ENCODE data around the gene IDE. TPM values are rescaled to one million over a fixed set of nuclear protein-coding genes. Genes with fewer than 3 reads are reported as not detected.
A peak's percentile ranks its signal among the peaks of the same experiment; 100 is the strongest.
"Not testable (repeated sequence)": the region's sequence is repeated elsewhere in the genome, so short reads cannot be mapped to it uniquely, and the experiment has no call there.

The IDE gene
- total and polyA plus RNA-seq, 2 donors (not counting 1 experiment from before 2014, with no cell fraction given) = 7.7 to 40.9 TPM

DNA sequence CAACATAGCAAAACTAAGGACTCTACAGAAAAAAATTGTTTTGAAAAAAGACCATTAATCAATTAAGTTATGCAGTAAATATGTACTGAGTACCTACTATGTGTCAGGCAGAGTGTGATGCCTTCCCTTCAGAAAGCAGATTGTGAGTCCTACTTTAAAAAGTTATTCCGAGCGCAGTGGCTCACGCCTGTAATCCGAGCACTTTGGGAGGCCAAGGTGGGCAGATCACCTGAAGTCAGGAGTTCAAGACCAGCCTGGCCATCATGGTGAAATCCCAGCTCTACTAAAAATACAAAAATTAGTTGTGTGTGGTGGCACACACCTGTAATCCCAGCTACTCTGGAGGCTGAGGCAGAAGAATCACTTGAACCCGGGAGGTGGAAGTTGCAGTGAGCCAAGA, 4.2 kb downstream of the IDE start:
- 100% methylated on average over 4 of the region's 5 CpGs for WGBS (ENCODE audit: insufficient coverage)
- H3K79me2 ChIP-seq (ENCODE audit: control insufficient read depth, insufficient read depth, low read length) = peaks cover 37% of the 10 kb centered on the region
- POLR2A ChIA-PET = interaction anchor here (0.5 kb wide), 1 partner anchor 25 kb away, joined by 5 read pairs; no protein-coding TSS in a partner anchor

GRCh38 chr10:92569071-92569470, 4.8 kb downstream of the IDE start:
- H3K27ac Mint-ChIP-seq = peak overlapping the region; percentile 28
- WGBS (ENCODE audit: insufficient coverage) = 100% methylated on average over 2 of the region's 2 CpGs
- no peak overlapping the region for H3K4me3 Mint-ChIP-seq
- DNase-seq (no peak), ATAC-seq (ENCODE audit: low read depth) (no peak)
- intact Hi-C loops (cut with micrococcal nuclease) = no loop called here
- H3K9me3 Mint-ChIP-seq (ENCODE audit: insufficient read depth) = no peaks in the 10 kb centered on the region
- H3K4me2 ChIP-seq (replicated peaks; ENCODE audit: low read depth, low read length, poor library complexity, severe bottlenecking) = no peak overlapping the region
- POLR2A ChIA-PET = no interaction called here
- no peaks in the 10 kb centered on the region for H4K20me1 ChIP-seq (ENCODE audit: control insufficient read depth, insufficient read depth, low read length, poor library complexity, severe bottlenecking)
- no peak overlapping the region for H2AFZ ChIP-seq (ENCODE audit: insufficient read depth, low read depth, low read length, poor library complexity, severe bottlenecking)
- peaks cover 40% of the 10 kb centered on the region for H3K4me1 Mint-ChIP-seq
- H3K36me3 ChIP-seq (replicated peaks in 1 of 2; ENCODE audit: control extremely low read depth in 1 of 2, control insufficient read depth in 1 of 2, extremely low read depth in 1 of 2, insufficient read depth in 2 of 2, low read length in 1 of 2) = peaks cover 1 to 3% of the 10 kb centered on the region in 2 experiments
- H3K27me3 ChIP-seq (replicated peaks in 1 of 4; ENCODE audit: control extremely low read depth in 1 of 4, control insufficient read depth in 3 of 4, insufficient read depth in 4 of 4, low read length in 3 of 4) = no peaks in the 10 kb centered on the region
- H3K79me2 ChIP-seq (ENCODE audit: control insufficient read depth, insufficient read depth, low read length) = peaks cover 39% of the 10 kb centered on the region
- no peaks in the 10 kb centered on the region for H3K9me3 ChIP-seq (ENCODE audit: control extremely low read depth in 1 of 3, control insufficient read depth in 2 of 3, insufficient read depth in 1 of 3, low read length in 2 of 3)
- H3K27me3 Mint-ChIP-seq = no peaks in the 10 kb centered on the region
- no peak overlapping the region for H3K9ac ChIP-seq (ENCODE audit: low read length)
- H3K27ac ChIP-seq (ENCODE audit: low read length in 2 of 2) = no peak overlapping the region
- TF ChIP-seq CTCF (IDR thresholded peaks at IDR 0.05) (no peak), EZH2 (IDR thresholded peaks at IDR 0.05; ENCODE audit: borderline replicate concordance, insufficient read depth, low read depth, low read length, poor library complexity, severe bottlenecking) (no peak)
- CTCF ChIA-PET = interaction anchor here (0.9 to 2.1 kb wide), 2 partner anchors 22 to 52 kb away, joined by 3 to 10 read pairs; no protein-coding TSS in a partner anchor
- H3K4me1 ChIP-seq (ENCODE audit: control insufficient read depth in 2 of 2, insufficient read depth in 2 of 2, low read length in 2 of 2) = peaks cover 17 to 25% of the 10 kb centered on the region in 2 donors
- H3K4me3 ChIP-seq (ENCODE audit: control extremely low read depth in 1 of 5, extremely low read depth in 1 of 5, insufficient read depth in 1 of 5, low read depth in 2 of 5, low read length in 4 of 5) = no peak overlapping the region

More for the DNA sequence above, 4.2 kb downstream of the IDE start:
- not testable (repeated sequence) for H3K27me3 Mint-ChIP-seq; H4K20me1 ChIP-seq (ENCODE audit: control insufficient read depth, insufficient read depth, low read length, poor library complexity, severe bottlenecking); H3K27ac Mint-ChIP-seq; H3K4me3 ChIP-seq (ENCODE audit: control extremely low read depth in 1 of 5, extremely low read depth in 1 of 5, insufficient read depth in 1 of 5, low read depth in 2 of 5, low read length in 4 of 5); H3K27ac ChIP-seq (ENCODE audit: low read length in 2 of 2); H2AFZ ChIP-seq (ENCODE audit: insufficient read depth, low read depth, low read length, poor library complexity, severe bottlenecking); H3K4me2 ChIP-seq (replicated peaks; ENCODE audit: low read depth, low read length, poor library complexity, severe bottlenecking); H3K4me3 Mint-ChIP-seq; H3K36me3 ChIP-seq (replicated peaks in 1 of 2; ENCODE audit: control extremely low read depth in 1 of 2, control insufficient read depth in 1 of 2, extremely low read depth in 1 of 2, insufficient read depth in 2 of 2, low read length in 1 of 2); ATAC-seq (ENCODE audit: low read depth); H3K27me3 ChIP-seq (replicated peaks in 1 of 4; ENCODE audit: control extremely low read depth in 1 of 4, control insufficient read depth in 3 of 4, insufficient read depth in 4 of 4, low read length in 3 of 4); H3K9ac ChIP-seq (ENCODE audit: low read length); H3K9me3 ChIP-seq (ENCODE audit: control extremely low read depth in 1 of 3, control insufficient read depth in 2 of 3, insufficient read depth in 1 of 3, low read length in 2 of 3); DNase-seq; H3K9me3 Mint-ChIP-seq (ENCODE audit: insufficient read depth)
- H3K4me1 ChIP-seq (ENCODE audit: control insufficient read depth in 2 of 2, insufficient read depth in 2 of 2, low read length in 2 of 2) = peaks cover 17 to 26% of the 10 kb centered on the region in 2 donors
- peaks cover 42% of the 10 kb centered on the region for H3K4me1 Mint-ChIP-seq
- intact Hi-C loops (cut with micrococcal nuclease) = loop anchor here (5.0 to 10.0 kb wide), 4 partner anchors 277 to 772 kb away; partner anchors contain the start of genes BTAF1, CPEB3, MARCHF5 and TNKS2
- CTCF ChIA-PET = interaction anchor here (0.9 to 2.1 kb wide), 2 partner anchors 21 to 53 kb away, joined by 3 to 10 read pairs; no protein-coding TSS in a partner anchor
